Left lung (tissue), 10 donors: Measurements from ENCODE around the gene VPS4A. TPM values are rescaled to one million over a fixed set of nuclear protein-coding genes. Genes with fewer than 3 reads are reported as not detected.

Source experiments
- ATAC-seq: fragments of 200-7000 bp; cut with Tn5 transposase; one replicate; pipeline ENCODE4 v1.9.1; 2020; ENCODE audit warnings: moderate library complexity
- DNase-seq, 4 donors: peaks; one replicate each; pipeline ENCODE4 v3.0.0-alpha.2; 2013 to 2020
- H3K27ac ChIP-seq, 2 donors: fragments of 200-600 bp; sonication (generic) in 1 of 2; one replicate each; pipeline versions ENCODE4 v1.5.0 to v1.8.0; 2020 to 2021
- H3K27me3 ChIP-seq, 2 donors: fragments of 200-600 bp; sonication (generic) in 1 of 2; one replicate each; pipeline versions ENCODE4 v1.5.0 to v1.8.0; 2020 to 2021
- H3K36me3 ChIP-seq, 2 donors: fragments of 200-600 bp; sonication (generic) in 1 of 2; one replicate each; pipeline versions ENCODE4 v1.5.0 to v1.8.0; 2020 to 2021
- H3K4me1 ChIP-seq, 2 donors: fragments of 200-600 bp; one replicate each; pipeline ENCODE4 v1.8.0; 2021
- H3K4me3 ChIP-seq, 2 donors: fragments of 200-600 bp; sonication (generic) in 1 of 2; one replicate each; pipeline versions ENCODE4 v1.5.0 to v1.8.0; 2020 to 2021; ENCODE audit warnings: mild to moderate bottlenecking in 1 of 2
- H3K9me3 ChIP-seq, 2 donors: fragments of 200-600 bp; sonication (generic) in 1 of 2; one replicate each; pipeline versions ENCODE4 v1.5.0 to v1.8.0; 2020 to 2021
- CTCF ChIP-seq, 2 donors: fragments of 200-600 bp; sonication (generic) in 1 of 2; IDR thresholded peaks; one replicate each; pipeline versions ENCODE4 v1.5.0 to v1.8.0; 2021; ENCODE audit warnings: antibody characterized with exemption in 2 of 2
- intact Hi-C, 2 donors: fragments of 100-400 bp; cut with DNase I; formaldehyde crosslinking; loops; one replicate each; pipeline versions ENCODE4 v1.11.2 to v1.14.2; 2022
- polyA plus RNA-seq, 6 donors: library from polyadenylated mRNA; unstranded; fragments of 120-200 nt; gene quantifications; one replicate each; pipeline ENCODE4 v1.2.1, GENCODE V29; 2013; ENCODE audit not compliant: insufficient read length in 6 of 6
- total RNA-seq, 2 donors: library from RNA; stranded (reverse); fragmentation: NEBNext Ultra II Directional; extraction: Animal tissue kit (Norgen Biotek cat#: 25700); gene quantifications; one replicate each; pipeline ENCODE4 v1.2.1, GENCODE V29; 2021
- donor health status: DM: no; HTN: yes; CAD: no.
- donor health status: DM: no; HTN: no; CAD: no.

VPS4A gene
- total and polyA plus RNA-seq, 8 donors, result 20.6 to 54.9 (median 45.8) TPM

GRCh38 chr16:69313469-69313868, 2.3 kb downstream of the VPS4A start:
- ATAC-seq (no peak), DNase-seq (no peak)
- no peak for TF ChIP-seq CTCF (IDR thresholded peaks at IDR 0.05)

GRCh38 chr16:69314534-69314933, 3.4 kb downstream of the VPS4A start:
- intact Hi-C loops, result no loop called here
- TF ChIP-seq CTCF (IDR thresholded peaks at IDR 0.05), result no peak
- Histone ChIP-seq H3K4me3 (no peak overlapping the region), H3K27me3 (no peaks in the 10 kb centered on the region), H3K4me1 (peaks cover 0 to 26% of the 10 kb centered on the region in 2 donors), H3K27ac (no peak overlapping the region), H3K36me3 (peaks cover 0 to 54% of the 10 kb centered on the region in 2 donors), H3K9me3 (no peaks in the 10 kb centered on the region)
- DNase-seq (no peak), ATAC-seq (no peak)

More at GRCh38 chr16:69313469-69313868, 2.3 kb downstream of the VPS4A start:
- peaks cover 0 to 26% of the 10 kb centered on the region in 2 donors for H3K4me1 ChIP-seq
- H3K27me3 ChIP-seq, result no peaks in the 10 kb centered on the region
- intact Hi-C loops, result no loop called here
- no peak overlapping the region for H3K4me3 ChIP-seq
- no peaks in the 10 kb centered on the region for H3K9me3 ChIP-seq
- H3K36me3 ChIP-seq, result peaks cover 0 to 43% of the 10 kb centered on the region in 2 donors
- H3K27ac ChIP-seq, result no peak overlapping the region

GRCh38 chr16:69315486-69316311, 4.5 kb downstream of the VPS4A start:
- Histone ChIP-seq H3K27me3 (no peaks in the 10 kb centered on the region), H3K4me3 (no peak overlapping the region), H3K4me1 (peaks cover 0 to 22% of the 10 kb centered on the region in 2 donors), H3K27ac (no peak overlapping the region), H3K36me3 (peaks cover 0 to 66% of the 10 kb centered on the region in 2 donors), H3K9me3 (no peaks in the 10 kb centered on the region)
- no peak for TF ChIP-seq CTCF (IDR thresholded peaks at IDR 0.05)
- intact Hi-C loops, result no loop called here
- no peak for DNase-seq
- no peak for ATAC-seq

- Histone ChIP-seq H3K4me3 (no peak overlapping the region), H3K9me3 (no peaks in the 10 kb centered on the region), H3K27ac (no peak overlapping the region), H3K27me3 (no peaks in the 10 kb centered on the region), H3K36me3 (peaks cover 0 to 75% of the 10 kb centered on the region in 2 donors), H3K4me1 (peaks cover 0 to 22% of the 10 kb centered on the region in 2 donors)
- intact Hi-C loops, result no loop called here
- no peak for TF ChIP-seq CTCF (IDR thresholded peaks at IDR 0.05)
- ATAC-seq (no peak), DNase-seq (no peak)
Measured at GRCh38 chr16:69316595-69317034, 5.5 kb downstream of the VPS4A start.

- Histone ChIP-seq H3K4me3 (no peak overlapping the region), H3K9me3 (no peaks in the 10 kb centered on the region), H3K27me3 (no peaks in the 10 kb centered on the region), H3K36me3 (peaks cover 0 to 92% of the 10 kb centered on the region in 2 donors), H3K27ac (no peak overlapping the region), H3K4me1 (peaks cover 0 to 7% of the 10 kb centered on the region in 2 donors)
- no peak for TF ChIP-seq CTCF (IDR thresholded peaks at IDR 0.05)
- DNase-seq (no peak), ATAC-seq (peak; percentile 62)
- intact Hi-C loops, result no loop called here
Measured at GRCh38 chr16:69318177-69318910, 7.2 kb downstream of the VPS4A start.
